Measurements from ENCODE around the gene DUSP23.

Gene DUSP23

DNA sequence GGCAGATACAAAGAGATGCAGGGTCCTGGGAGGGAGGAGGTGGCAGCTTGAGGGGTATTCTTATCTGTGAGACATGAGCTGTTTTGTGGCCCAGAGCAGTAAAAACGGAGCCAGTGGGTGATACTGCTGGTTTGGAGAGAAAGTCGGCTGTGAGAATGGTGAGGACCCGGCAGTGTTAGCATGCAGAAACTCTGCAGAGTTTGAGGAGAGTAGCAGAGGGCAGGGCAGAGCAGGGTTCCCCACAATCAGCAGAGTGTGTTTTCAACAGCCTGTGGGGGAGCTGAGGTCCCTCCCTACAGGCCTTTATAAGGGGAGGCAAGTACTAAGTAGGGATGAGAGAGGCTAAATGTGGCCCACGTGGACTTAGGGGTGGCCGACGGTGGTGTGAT, 46.3 kb downstream of the DUSP23 start:
- H3K4me3 ChIP-seq (ENCODE audit: low read length), result no peak overlapping the region
- no peaks in the 10 kb centered on the region for H3K9me3 ChIP-seq (ENCODE audit: insufficient read depth, low read length)
- no peak overlapping the region for H2AFZ ChIP-seq (ENCODE audit: low read depth, low read length)
- no peaks in the 10 kb centered on the region for H3K79me2 ChIP-seq (ENCODE audit: low read length)
- peaks cover 37% of the 10 kb centered on the region for H3K27me3 ChIP-seq (ENCODE audit: low read depth, low read length)
- H3K36me3 ChIP-seq (replicated peaks; ENCODE audit: low read depth, low read length), result no peaks in the 10 kb centered on the region
- no peaks in the 10 kb centered on the region for H4K20me1 ChIP-seq (ENCODE audit: insufficient read depth, low read length)
- H3K4me2 ChIP-seq (ENCODE audit: low read length), result no peak overlapping the region
- no peak overlapping the region for H3K27ac ChIP-seq (ENCODE audit: low read length)
- no peak overlapping the region for H3K9ac ChIP-seq (ENCODE audit: low read length)
- no peak for TF ChIP-seq EZH2phosphoT487 (IDR thresholded peaks at IDR 0.05; ENCODE audit: low read depth)
- H3K4me1 ChIP-seq (ENCODE audit: low read length), result peaks cover 32% of the 10 kb centered on the region

DNA sequence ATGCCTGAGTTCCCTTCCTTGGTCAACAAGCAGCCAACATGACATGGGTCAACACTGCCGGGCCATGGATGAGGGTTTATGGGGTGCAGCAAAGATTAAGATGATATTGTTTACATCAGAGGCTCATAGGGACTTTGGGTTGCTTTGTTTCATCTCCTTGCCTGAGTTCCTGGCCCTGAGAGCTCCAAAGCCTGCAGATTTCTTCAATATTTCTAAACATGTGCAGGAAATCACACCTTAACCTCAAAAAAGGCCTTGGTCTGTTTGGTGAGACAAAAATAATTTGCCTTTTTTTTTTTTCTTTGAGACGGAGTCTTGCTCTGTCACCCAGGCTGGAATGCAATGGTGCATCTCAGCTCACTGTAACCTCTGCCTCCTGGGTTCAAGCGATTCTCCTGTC, 46.8 kb downstream of the DUSP23 start:
- Histone ChIP-seq H3K4me1 (ENCODE audit: low read length) (peaks cover 32% of the 10 kb centered on the region), H2AFZ (ENCODE audit: low read depth, low read length) (no peak overlapping the region), H3K27me3 (ENCODE audit: low read depth, low read length) (peaks cover 32% of the 10 kb centered on the region), H4K20me1 (ENCODE audit: insufficient read depth, low read length) (no peaks in the 10 kb centered on the region), H3K4me3 (ENCODE audit: low read length) (no peak overlapping the region), H3K9me3 (ENCODE audit: insufficient read depth, low read length) (no peaks in the 10 kb centered on the region), H3K79me2 (ENCODE audit: low read length) (no peaks in the 10 kb centered on the region), H3K4me2 (ENCODE audit: low read length) (no peak overlapping the region), H3K9ac (ENCODE audit: low read length) (no peak overlapping the region), H3K36me3 (replicated peaks; ENCODE audit: low read depth, low read length) (no peaks in the 10 kb centered on the region), H3K27ac (ENCODE audit: low read length) (no peak overlapping the region)
- TF ChIP-seq, protein P1, sequence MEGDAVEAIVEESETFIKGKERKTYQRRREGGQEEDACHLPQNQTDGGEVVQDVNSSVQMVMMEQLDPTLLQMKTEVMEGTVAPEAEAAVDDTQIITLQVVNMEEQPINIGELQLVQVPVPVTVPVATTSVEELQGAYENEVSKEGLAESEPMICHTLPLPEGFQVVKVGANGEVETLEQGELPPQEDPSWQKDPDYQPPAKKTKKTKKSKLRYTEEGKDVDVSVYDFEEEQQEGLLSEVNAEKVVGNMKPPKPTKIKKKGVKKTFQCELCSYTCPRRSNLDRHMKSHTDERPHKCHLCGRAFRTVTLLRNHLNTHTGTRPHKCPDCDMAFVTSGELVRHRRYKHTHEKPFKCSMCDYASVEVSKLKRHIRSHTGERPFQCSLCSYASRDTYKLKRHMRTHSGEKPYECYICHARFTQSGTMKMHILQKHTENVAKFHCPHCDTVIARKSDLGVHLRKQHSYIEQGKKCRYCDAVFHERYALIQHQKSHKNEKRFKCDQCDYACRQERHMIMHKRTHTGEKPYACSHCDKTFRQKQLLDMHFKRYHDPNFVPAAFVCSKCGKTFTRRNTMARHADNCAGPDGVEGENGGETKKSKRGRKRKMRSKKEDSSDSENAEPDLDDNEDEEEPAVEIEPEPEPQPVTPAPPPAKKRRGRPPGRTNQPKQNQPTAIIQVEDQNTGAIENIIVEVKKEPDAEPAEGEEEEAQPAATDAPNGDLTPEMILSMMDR (IDR thresholded peaks at IDR 0.05; ENCODE audit: low read depth, low read length), result no peak
- no peak for TF ChIP-seq EZH2phosphoT487 (IDR thresholded peaks at IDR 0.05; ENCODE audit: low read depth)

DNA sequence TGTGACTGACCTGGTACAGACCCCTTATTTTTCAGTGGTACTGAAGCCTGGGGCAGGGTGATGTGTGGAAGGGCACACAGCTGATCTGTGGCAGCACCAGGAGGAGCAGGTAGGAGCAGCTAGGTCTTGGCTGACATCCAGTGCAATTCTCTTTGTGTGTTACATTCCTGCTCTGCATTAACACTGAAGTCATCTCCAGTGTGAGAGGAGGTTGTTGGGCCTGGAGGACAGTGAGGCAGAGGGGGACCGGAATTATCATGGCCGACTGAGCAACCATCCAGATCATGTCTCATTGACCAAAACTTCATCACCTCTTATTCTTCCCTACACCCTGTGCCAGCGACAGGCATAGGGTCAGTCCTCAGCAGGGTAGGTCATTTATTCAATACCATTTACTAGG, 47.4 kb downstream of the DUSP23 start:
- H2AFZ ChIP-seq (ENCODE audit: low read depth, low read length), result no peak overlapping the region

DNA sequence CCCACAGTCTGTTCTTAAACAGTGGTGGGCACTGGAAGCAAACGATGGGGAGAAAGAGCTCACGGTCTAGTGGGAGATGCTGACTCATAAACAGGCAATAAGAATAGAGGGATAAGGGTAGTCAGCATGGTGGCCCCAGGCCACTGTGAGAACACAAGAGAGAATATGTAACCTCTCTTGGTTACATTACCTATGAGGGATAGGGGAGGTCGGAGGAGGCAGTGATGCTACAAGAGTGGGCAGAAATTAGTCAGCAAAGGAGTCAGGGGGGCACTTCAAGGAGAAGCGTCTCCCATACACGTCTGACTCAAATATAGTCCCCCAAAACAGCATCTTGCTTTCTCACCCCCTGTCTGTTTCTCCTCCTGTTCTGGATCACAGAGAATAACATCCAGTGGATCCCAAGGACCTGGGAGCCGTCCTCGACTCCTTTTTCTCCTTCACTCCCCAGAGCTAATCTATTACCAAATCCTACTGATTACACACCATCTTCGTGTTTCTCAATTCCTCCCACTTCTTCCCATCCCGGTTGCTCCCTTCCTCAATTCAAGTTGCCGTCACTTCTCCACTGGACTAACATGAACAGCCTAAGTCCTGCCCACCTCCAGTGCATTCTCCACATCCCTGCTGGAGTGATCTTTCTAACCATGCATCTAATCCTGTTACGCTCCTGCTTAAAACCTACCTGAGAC, 48.0 kb downstream of the DUSP23 start:
- no peaks in the 10 kb centered on the region for H3K36me3 ChIP-seq (replicated peaks; ENCODE audit: low read depth, low read length)
- peak overlapping the region; percentile 66 for H3K4me2 ChIP-seq (ENCODE audit: low read length)
- H3K9ac ChIP-seq (ENCODE audit: low read length), result no peak overlapping the region
- H2AFZ ChIP-seq (ENCODE audit: low read depth, low read length), result no peak overlapping the region
- H3K79me2 ChIP-seq (ENCODE audit: low read length), result no peaks in the 10 kb centered on the region
- peaks cover 29% of the 10 kb centered on the region for H3K27me3 ChIP-seq (ENCODE audit: low read depth, low read length)
- no peaks in the 10 kb centered on the region for H3K9me3 ChIP-seq (ENCODE audit: insufficient read depth, low read length)
- H3K27ac ChIP-seq (ENCODE audit: low read length), result no peak overlapping the region
- TF ChIP-seq, protein P1 (IDR thresholded peaks at IDR 0.05; ENCODE audit: low read depth, low read length), result no peak
- TF ChIP-seq EZH2phosphoT487 (IDR thresholded peaks at IDR 0.05; ENCODE audit: low read depth), result no peak
- H3K4me1 ChIP-seq (ENCODE audit: low read length), result peaks cover 32% of the 10 kb centered on the region
- no peaks in the 10 kb centered on the region for H4K20me1 ChIP-seq (ENCODE audit: insufficient read depth, low read length)
- peak overlapping the region; percentile 38 for H3K4me3 ChIP-seq (ENCODE audit: low read length)

More for the DNA sequence above, 47.4 kb downstream of the DUSP23 start:
- H3K4me3 ChIP-seq (ENCODE audit: low read length), result no peak overlapping the region
- peaks cover 29% of the 10 kb centered on the region for H3K27me3 ChIP-seq (ENCODE audit: low read depth, low read length)
- H3K27ac ChIP-seq (ENCODE audit: low read length), result no peak overlapping the region
- no peaks in the 10 kb centered on the region for H3K9me3 ChIP-seq (ENCODE audit: insufficient read depth, low read length)
- peak overlapping the region; percentile 66 for H3K4me2 ChIP-seq (ENCODE audit: low read length)
- no peaks in the 10 kb centered on the region for H3K36me3 ChIP-seq (replicated peaks; ENCODE audit: low read depth, low read length)
- peaks cover 32% of the 10 kb centered on the region for H3K4me1 ChIP-seq (ENCODE audit: low read length)
- H4K20me1 ChIP-seq (ENCODE audit: insufficient read depth, low read length), result no peaks in the 10 kb centered on the region
- H3K79me2 ChIP-seq (ENCODE audit: low read length), result no peaks in the 10 kb centered on the region
- no peak overlapping the region for H3K9ac ChIP-seq (ENCODE audit: low read length)
- no peak for TF ChIP-seq EZH2phosphoT487 (IDR thresholded peaks at IDR 0.05; ENCODE audit: low read depth)
- TF ChIP-seq, protein P1 (IDR thresholded peaks at IDR 0.05; ENCODE audit: low read depth, low read length), result no peak

All from OCI-LY3 (cell line).